ENCODE data around the gene ZFP36L2. TPM values are rescaled to one million over a fixed set of nuclear protein-coding genes. Genes with fewer than 3 reads are reported as not detected.

ZFP36L2 gene
- total and polyA plus RNA-seq, 12 donors = 8.4 to 333 (median 107) TPM

GRCh38 chr2:43273529-43273928, 47.1 kb upstream of the ZFP36L2 start:
- no peak overlapping the region for H3K4me3 ChIP-seq
- H3K36me3 ChIP-seq (replicated peaks in 1 of 2) = no peaks in the 10 kb centered on the region
- H3K4me1 ChIP-seq (replicated peaks in 1 of 2) = peaks cover 23 to 58% of the 10 kb centered on the region in 2 donors
- no peak for TF ChIP-seq POLR2A (IDR thresholded peaks at IDR 0.05)
- TF ChIP-seq, protein P1, sequence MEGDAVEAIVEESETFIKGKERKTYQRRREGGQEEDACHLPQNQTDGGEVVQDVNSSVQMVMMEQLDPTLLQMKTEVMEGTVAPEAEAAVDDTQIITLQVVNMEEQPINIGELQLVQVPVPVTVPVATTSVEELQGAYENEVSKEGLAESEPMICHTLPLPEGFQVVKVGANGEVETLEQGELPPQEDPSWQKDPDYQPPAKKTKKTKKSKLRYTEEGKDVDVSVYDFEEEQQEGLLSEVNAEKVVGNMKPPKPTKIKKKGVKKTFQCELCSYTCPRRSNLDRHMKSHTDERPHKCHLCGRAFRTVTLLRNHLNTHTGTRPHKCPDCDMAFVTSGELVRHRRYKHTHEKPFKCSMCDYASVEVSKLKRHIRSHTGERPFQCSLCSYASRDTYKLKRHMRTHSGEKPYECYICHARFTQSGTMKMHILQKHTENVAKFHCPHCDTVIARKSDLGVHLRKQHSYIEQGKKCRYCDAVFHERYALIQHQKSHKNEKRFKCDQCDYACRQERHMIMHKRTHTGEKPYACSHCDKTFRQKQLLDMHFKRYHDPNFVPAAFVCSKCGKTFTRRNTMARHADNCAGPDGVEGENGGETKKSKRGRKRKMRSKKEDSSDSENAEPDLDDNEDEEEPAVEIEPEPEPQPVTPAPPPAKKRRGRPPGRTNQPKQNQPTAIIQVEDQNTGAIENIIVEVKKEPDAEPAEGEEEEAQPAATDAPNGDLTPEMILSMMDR (IDR thresholded peaks at IDR 0.05) = no peak
- DNase-seq = peak in 3 of 7 donors; percentile 30 to 55 (median 46)
- H3K27ac ChIP-seq = peak overlapping the region in 1 of 5 donors; percentile 1
- no peaks in the 10 kb centered on the region for H3K27me3 ChIP-seq
- intact Hi-C loops (cut with DNase I) = no loop called here
- WGBS, 4 donors = 66 to 88% (median 82%) methylated on average over 4 of the region's 4 CpGs
- no peaks in the 10 kb centered on the region for H3K9me3 ChIP-seq (replicated peaks in 1 of 3)

- H3K4me3 ChIP-seq = no peak overlapping the region
- no peaks in the 10 kb centered on the region for H3K36me3 ChIP-seq (replicated peaks in 1 of 2)
- TF ChIP-seq, protein P1 (IDR thresholded peaks at IDR 0.05) = peak in 1 of 6 experiments; percentile 8
- no peak for TF ChIP-seq POLR2A (IDR thresholded peaks at IDR 0.05)
- 79 to 86% (median 81%) methylated on average over 4 of the region's 4 CpGs for WGBS, 4 donors
- DNase-seq = no peak
- intact Hi-C loops (cut with DNase I) = no loop called here
- no peaks in the 10 kb centered on the region for H3K27me3 ChIP-seq
- no peaks in the 10 kb centered on the region for H3K9me3 ChIP-seq (replicated peaks in 1 of 3)
- peaks cover 24 to 57% of the 10 kb centered on the region in 2 donors for H3K4me1 ChIP-seq (replicated peaks in 1 of 2)
- no peak overlapping the region for H3K27ac ChIP-seq
Measured at GRCh38 chr2:43270930-43271615, 44.7 kb upstream of the ZFP36L2 start.

DNA sequence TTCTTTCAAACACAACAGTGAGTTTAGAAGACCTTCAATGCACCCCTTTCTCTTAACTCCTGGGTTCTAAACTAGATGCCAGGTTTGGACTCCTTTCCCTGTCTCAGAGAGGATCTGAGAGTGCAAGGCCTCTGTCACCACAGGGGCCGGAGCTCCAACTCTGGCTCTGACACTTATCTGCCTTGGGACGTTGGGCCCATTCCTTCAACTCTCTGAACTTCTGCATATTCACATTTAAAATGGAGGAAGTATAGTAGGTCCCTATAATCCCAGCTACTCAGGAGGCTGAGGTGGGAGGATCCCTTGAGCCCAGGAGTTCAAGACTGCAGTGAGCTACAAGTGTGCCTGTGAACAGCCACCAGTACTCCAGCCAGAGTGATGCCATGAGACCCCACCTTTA, 44.1 kb upstream of the ZFP36L2 start:
- WGBS, 4 donors = 78 to 100% (median 84%) methylated on average over 2 of the region's 2 CpGs
- H3K27me3 ChIP-seq = no peaks in the 10 kb centered on the region
- no peaks in the 10 kb centered on the region for H3K36me3 ChIP-seq (replicated peaks in 1 of 2)
- no peak for DNase-seq
- intact Hi-C loops (cut with DNase I) = no loop called here
- no peak for TF ChIP-seq POLR2A (IDR thresholded peaks at IDR 0.05)
- TF ChIP-seq, protein P1 (IDR thresholded peaks at IDR 0.05) = no peak
- no peak overlapping the region for H3K4me3 ChIP-seq
- H3K4me1 ChIP-seq (replicated peaks in 1 of 2) = peaks cover 21 to 51% of the 10 kb centered on the region in 2 donors
- peak overlapping the region in 3 of 5 donors; percentile 64 to 96 (median 90) for H3K27ac ChIP-seq
- H3K9me3 ChIP-seq (replicated peaks in 1 of 3) = no peaks in the 10 kb centered on the region

- H3K4me1 ChIP-seq (replicated peaks in 1 of 2) = peaks cover 21 to 56% of the 10 kb centered on the region in 2 donors
Measured at GRCh38 chr2:43269706-43270105, 43.3 kb upstream of the ZFP36L2 start.

More at GRCh38 chr2:43269706-43270105, 43.3 kb upstream of the ZFP36L2 start:
- H3K36me3 ChIP-seq (replicated peaks in 1 of 2) = no peaks in the 10 kb centered on the region
- peak; percentile 41 to 78 (median 53) for DNase-seq
- no peaks in the 10 kb centered on the region for H3K27me3 ChIP-seq
- H3K27ac ChIP-seq = peak overlapping the region; percentile 37 to 96 (median 74)
- intact Hi-C loops (cut with DNase I) = no loop called here
- 26 to 49% (median 40%) methylated on average over 3 of the region's 3 CpGs for WGBS, 4 donors
- H3K4me3 ChIP-seq = no peak overlapping the region
- no peak for TF ChIP-seq POLR2A (IDR thresholded peaks at IDR 0.05)
- TF ChIP-seq, protein P1 (IDR thresholded peaks at IDR 0.05) = no peak
- H3K9me3 ChIP-seq (replicated peaks in 1 of 3) = no peaks in the 10 kb centered on the region
